ENCODE data around the gene TPCN2.

DNA sequence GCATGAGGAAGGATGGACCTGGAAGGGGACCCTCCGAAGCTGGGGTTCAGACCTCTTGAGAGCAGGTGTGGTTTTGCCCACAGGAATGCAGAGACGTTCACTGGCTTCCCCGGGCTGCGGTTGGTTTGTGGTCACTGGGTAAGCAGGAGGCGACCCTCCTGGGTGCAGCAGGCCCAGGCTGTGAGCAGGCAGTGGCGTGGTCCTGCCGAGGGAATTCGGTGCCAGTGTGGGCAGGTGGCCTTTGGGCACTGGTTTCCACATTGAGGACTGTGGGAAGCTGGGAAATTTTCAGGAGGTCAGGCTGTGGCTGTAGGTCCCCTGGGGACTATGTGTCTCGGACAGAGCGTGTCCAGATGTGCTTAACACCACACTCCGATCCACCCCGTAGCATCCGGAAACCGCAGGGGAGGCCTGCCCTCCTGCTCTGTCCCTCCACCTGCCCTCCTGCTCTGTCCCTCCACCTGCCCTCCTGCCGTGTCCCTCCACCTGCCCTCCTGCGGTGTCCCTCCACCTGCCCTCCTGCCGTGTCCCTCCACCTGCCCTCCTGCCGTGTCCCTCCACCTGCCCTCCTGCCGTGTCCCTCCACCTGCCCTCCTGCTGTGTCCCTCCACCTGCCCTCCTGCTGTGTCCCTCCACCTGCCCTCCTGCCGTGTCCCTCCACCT is 27.5 kb downstream of the TPCN2 start:
- TF ChIP-seq, protein P1, sequence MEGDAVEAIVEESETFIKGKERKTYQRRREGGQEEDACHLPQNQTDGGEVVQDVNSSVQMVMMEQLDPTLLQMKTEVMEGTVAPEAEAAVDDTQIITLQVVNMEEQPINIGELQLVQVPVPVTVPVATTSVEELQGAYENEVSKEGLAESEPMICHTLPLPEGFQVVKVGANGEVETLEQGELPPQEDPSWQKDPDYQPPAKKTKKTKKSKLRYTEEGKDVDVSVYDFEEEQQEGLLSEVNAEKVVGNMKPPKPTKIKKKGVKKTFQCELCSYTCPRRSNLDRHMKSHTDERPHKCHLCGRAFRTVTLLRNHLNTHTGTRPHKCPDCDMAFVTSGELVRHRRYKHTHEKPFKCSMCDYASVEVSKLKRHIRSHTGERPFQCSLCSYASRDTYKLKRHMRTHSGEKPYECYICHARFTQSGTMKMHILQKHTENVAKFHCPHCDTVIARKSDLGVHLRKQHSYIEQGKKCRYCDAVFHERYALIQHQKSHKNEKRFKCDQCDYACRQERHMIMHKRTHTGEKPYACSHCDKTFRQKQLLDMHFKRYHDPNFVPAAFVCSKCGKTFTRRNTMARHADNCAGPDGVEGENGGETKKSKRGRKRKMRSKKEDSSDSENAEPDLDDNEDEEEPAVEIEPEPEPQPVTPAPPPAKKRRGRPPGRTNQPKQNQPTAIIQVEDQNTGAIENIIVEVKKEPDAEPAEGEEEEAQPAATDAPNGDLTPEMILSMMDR (IDR thresholded peaks at IDR 0.05; ENCODE audit: insufficient read depth, low read depth, low read length): no peak
- TF ChIP-seq EZH2 (IDR thresholded peaks at IDR 0.05; ENCODE audit: insufficient read depth, low read length): no peak
